HG02884 (cell line): ENCODE data around the gene CELSR3.

Source experiments
- ATAC-seq: cut with Tn5 transposase; IDR thresholded peaks from one replicate; pipeline ENCODE4 v1.9.1; 2021; ENCODE audit warnings: mild to moderate bottlenecking, moderate library complexity; ENCODE audit not compliant: unreplicated experiment

CELSR3 gene

DNA sequence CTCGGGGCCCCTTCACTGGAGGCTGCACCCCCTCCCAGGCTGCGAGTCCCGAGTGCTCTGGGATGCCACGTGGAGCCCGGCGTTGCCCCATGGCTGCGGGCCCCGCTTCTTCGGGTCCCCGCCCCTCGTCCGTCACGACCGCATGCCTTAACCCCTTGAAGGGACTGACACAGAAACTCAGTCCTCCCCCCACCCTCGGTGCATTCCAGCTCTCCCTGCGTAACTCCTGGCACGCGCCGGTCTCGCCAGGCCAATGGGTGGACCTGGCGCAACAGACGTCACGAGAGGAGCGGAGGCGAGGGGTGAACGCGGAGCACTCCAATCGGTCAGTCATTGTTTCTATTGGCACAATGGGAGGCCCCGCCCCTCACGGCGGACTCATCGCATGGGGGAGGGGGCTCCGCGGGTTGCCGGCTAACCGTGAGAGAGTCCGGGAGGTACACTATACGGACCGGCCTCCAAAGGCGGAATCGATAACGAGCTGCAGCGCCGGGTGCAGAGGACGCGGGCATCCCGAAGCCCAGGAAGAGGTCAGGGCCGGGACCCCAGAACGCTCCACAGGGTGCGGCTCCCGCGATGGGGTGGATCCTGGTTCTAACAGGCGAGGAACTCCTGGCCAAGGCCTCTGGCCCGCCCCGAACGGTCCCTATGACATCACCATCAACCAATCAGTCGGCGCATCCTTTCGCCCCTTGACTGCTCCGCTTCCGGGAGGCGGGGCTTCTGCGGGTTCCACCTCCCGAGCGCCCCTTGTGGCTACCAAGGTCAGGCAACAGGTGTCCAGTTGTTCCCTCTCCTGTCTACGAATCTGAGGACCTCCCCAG lies 1.0 kb upstream of the CELSR3 start:
- peak; percentile 81 for ATAC-seq

GRCh38 chr3:48662145-48662752 lies 437 bp downstream of the CELSR3 start:
- no peak for ATAC-seq

DNA sequence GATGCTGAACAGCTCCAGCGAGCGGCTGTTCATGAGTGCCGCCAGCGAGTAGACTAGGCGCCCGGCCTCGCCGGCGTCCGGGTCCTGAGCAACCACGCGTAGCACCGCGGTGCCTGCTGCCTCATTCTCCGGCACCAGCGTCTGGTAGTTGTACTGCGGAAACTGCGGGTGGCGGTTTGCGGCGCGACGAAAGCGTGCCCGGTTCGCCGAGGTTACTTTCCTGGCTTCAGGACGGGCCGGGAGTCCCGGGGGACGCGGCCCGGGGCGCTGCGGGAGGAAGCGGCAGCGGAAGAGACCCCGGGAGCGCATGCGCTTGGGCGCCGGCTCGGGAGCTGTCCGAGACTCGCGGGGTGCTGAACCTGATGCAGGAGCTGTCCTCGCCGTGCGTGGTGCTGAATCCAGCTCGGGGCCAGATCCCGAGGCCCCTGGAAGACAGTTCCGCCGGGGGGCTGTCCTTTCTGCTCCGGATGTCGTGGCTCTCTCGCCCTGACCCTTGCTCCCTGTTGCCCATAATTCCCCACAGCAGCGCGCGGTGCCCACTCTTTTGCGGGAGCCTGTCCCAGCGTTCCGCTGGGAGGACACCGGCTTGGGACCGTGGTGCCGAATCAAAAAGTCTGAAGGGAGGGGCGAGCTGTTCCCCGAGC lies 1.1 kb downstream of the CELSR3 start:
- no peak for ATAC-seq

DNA sequence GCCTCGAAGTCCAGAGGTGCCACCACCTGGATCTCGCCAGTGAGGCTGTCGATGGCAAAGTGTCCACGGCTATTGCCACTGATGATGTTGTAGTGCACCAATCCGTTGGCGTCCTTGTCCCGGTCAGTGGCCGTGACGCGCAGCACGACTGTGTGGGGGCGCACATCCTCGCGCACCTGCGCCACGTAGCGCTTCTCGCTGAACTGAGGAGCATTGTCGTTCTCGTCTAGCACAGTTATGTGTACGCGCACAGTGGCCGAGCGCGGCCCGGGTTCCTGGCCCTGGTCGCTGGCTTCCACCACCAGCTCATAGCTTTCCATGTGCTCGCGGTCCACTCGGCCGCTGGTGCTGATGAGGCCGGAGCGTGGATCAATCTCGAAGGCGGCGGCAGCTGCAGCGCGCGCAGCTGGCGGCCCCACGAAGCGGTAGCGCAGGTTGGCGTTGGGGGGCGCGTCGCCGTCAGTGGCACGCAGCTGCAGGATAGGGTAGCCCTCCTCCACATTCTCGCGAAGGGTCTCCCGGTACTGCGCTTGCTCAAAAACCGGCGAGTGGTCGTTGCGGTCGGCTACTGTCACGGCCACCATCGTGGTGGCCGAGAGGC lies 1.8 kb downstream of the CELSR3 start:
- no peak for ATAC-seq

GRCh38 chr3:48656841-48657281 lies 5.8 kb downstream of the CELSR3 start:
- ATAC-seq = no peak

GRCh38 chr3:48656061-48656840 lies 6.4 kb downstream of the CELSR3 start:
- ATAC-seq = no peak

- no peak for ATAC-seq
Observed at GRCh38 chr3:48655606-48656005, 7.1 kb downstream of the CELSR3 start.

GRCh38 chr3:48655063-48655462 lies 7.6 kb downstream of the CELSR3 start:
- ATAC-seq = no peak

GRCh38 chr3:48652923-48653715 lies 9.6 kb downstream of the CELSR3 start:
- ATAC-seq = no peak

DNA sequence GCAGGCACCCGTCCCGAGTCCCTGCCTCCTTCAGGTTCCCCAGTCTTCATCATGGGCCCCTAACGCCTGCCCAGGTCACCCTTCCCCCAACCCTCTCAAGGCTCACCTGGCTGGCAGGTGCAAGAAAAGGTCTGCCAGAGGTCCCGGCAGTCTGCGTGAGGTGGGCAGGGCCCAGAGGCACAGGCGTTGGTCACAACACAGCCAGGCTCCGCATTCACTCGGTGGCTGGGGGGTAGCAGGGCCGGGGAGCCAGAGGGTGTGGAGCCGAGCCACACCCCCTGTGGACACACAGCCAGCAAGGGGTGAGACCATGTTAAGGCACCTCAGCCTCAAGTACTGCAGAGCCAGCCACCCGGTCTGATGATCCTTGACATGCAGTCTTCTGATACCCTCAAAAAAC lies 10.9 kb downstream of the CELSR3 start:
- no peak for ATAC-seq

GRCh38 chr3:48650723-48651122 lies 12.0 kb downstream of the CELSR3 start:
- ATAC-seq = no peak

- no peak for ATAC-seq
Observed at GRCh38 chr3:48648188-48648850, 14.4 kb downstream of the CELSR3 start.

GRCh38 chr3:48647714-48648113 lies 15.0 kb downstream of the CELSR3 start:
- ATAC-seq = no peak

- no peak for ATAC-seq
Observed at GRCh38 chr3:48644898-48645760, 17.6 kb downstream of the CELSR3 start.

DNA sequence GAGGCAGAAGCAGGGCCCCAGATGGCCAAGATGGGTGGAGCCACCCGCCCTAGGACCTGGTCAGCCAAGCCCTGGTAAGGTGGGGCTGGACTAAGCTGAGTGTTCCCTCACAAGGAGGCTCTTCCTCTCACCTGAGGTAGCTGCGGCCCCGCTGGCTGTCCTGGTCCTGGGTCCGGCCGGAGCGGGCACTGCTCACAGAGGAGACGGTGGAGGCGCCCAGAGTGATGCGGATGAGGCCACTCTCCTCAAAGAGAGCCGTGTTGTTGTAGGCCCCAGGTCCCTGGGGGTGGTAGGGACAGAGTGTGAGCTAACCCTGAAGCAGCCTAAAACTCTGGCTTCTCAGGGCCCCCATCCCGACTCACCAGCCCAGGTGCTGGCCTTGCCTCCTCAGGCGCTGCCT lies 20.1 kb downstream of the CELSR3 start:
- no peak for ATAC-seq

- ATAC-seq = no peak
Observed at GRCh38 chr3:48641396-48641795, 21.3 kb downstream of the CELSR3 start.

DNA sequence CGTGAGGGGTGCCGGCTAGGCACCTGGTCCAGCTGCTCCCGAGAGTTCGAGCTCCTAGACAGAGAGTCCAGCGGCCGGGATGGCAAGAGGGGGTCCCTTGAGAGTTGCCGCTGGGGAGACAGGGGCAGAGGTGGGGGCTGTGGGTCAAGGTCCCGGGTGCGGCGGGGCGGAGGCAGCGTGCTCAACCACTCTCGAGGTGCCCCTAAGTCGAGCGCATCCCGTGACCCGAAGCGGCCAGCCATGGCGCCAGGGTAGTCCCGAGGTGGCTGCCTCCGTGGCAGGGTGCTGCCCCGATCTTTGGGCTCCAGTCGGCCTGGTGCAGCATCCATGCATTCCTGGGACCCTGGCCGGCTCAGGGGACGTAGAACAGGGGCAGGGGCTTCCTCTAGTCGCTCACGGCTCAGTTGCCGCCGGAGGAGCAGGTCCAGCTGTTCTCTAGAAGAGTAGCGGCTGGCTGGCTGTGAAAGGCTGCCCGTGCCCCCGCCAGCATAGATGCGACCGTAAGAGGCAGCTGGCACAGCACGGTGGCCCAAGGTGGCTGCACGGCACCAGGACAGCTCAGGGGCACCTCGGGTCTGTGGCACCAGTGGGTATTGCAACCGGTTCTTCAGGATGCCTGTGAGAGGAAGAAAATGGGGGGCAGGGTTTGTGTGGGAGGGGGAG lies 22.6 kb downstream of the CELSR3 start:
- no peak for ATAC-seq

DNA sequence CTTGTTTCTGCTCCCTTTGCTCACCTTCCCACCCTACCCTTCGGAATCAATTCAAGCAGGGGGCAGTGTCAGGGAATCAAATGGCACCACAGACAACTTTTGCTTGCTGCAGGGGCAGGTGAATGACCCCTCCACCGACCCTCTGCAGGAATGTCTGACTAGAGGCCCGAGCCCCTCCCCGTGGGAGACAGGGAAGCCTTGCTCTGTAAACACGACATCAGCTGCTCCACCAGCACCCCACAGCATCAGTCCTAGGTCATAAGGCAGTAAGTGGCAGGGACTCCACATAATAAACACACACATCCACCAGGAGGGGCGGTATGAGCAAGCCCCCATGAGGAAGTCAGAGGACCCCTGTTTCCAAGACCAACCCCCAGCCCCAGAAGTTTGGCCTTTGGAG lies 25.4 kb downstream of the CELSR3 start:
- no peak for ATAC-seq
